ENCODE results near the gene COTL1. TPM values are rescaled to one million over a fixed set of nuclear protein-coding genes. Genes with fewer than 3 reads are reported as not detected.
"Not testable (repeated sequence)": the region's sequence is repeated elsewhere in the genome, so short reads cannot be mapped to it uniquely, and the experiment has no call there.

COTL1 gene
- total RNA-seq, 2 experiments from 2014 or later, result 837 to 887 TPM

DNA sequence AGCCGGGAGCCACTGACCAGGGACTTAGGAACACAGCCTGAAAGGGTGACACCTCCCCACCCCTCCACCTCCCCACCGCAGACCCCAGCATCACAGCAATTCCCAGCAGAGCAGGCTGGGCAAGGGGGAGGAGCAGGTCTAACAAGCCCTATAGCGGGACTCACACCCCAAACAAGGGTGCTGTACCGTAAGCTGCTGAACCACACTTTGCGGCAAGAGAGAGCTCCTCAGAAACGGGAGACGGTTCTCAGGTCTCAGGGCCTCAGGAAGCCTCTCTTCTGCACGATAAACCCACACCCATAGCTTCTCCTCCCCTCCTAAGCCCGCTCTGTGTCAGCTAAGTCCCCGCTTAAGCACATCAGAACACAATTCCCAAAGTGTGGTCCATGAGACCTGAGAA is 11.7 kb upstream of the COTL1 start:
- Mint-ChIP-seq H3K36me3 (ENCODE audit: low read depth) (no peaks in the 10 kb centered on the region), H3K4me1 (ENCODE audit: low read depth) (peaks cover 27% of the 10 kb centered on the region), H3K27me3 (ENCODE audit: low read depth) (peaks cover 33% of the 10 kb centered on the region), H3K4me3 (no peak overlapping the region), H3K9me3 (ENCODE audit: insufficient read depth) (no peaks in the 10 kb centered on the region), H3K27ac (no peak overlapping the region)
- ChIA-PET POLR2A (no interaction called here), CTCF (interaction anchor here (0.7 to 2.1 kb wide), 3 partner anchors 9 to 109 kb away, joined by 3 to 11 read pairs (median 6); no protein-coding TSS in a partner anchor)
- DNase-seq (no peak), ATAC-seq (peak; percentile 28)

DNA sequence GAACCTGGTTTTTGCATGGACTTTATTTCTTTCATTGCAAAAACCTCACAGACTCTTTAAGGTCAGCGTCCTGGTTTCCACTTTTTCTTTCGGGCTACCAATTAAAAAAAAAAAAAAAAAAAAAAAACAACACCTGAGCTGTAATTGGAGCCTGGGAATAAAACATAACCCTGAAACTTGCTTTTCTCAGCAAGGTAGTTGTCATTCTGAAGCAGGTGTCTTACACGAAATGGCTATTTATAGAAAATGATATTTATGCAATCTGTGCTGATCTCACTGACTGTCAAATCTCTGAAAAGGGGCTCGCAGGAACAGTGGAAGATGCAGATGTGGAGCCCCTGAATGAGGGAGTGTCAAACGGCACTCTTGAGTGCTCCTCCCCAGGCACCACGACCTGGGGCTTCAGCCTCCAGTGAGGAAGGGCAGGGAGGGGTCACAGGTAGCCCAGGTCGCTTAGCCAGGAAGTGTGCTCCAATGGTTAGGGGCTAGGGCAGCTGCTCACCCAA is 10.4 kb upstream of the COTL1 start:
- ATAC-seq, result no peak
- H3K27me3 Mint-ChIP-seq (ENCODE audit: low read depth), result peaks cover 33% of the 10 kb centered on the region

DNA sequence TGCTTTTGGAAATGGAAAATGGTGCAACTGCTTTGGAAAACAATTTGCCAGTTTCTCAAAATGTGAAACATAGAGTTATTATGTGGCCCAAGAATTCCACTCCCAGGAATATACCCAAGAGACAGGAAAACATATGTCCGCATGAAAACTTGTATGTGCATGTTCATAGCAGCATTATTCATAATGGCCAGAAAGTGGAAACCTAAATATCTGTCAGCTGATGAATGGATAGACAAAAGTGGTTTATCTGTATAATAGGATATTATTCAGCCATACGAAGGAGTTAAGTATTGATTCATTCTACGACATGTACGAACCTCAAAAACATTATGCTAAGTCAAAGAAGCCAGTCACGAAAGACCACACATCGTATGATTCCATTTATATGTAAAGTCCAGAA is 7.7 kb upstream of the COTL1 start:
- H3K36me3 Mint-ChIP-seq (ENCODE audit: low read depth), result no peaks in the 10 kb centered on the region
- ChIA-PET POLR2A (no interaction called here), CTCF (interaction anchor here (1.0 to 7.4 kb wide), 3 partner anchors 99 to 114 kb away, joined by 3 to 100 read pairs (median 3); no protein-coding TSS in a partner anchor)
- no peak overlapping the region for H3K4me3 Mint-ChIP-seq
- H3K27ac Mint-ChIP-seq, result no peak overlapping the region
- H3K27me3 Mint-ChIP-seq (ENCODE audit: low read depth), result peaks cover 23% of the 10 kb centered on the region
- ATAC-seq, result no peak
- no peak for DNase-seq
- H3K4me1 Mint-ChIP-seq (ENCODE audit: low read depth), result peaks cover 17% of the 10 kb centered on the region
- H3K9me3 Mint-ChIP-seq (ENCODE audit: insufficient read depth), result no peaks in the 10 kb centered on the region

More for the DNA sequence above, 10.4 kb upstream of the COTL1 start:
- Mint-ChIP-seq H3K4me3 (no peak overlapping the region), H3K36me3 (ENCODE audit: low read depth) (no peaks in the 10 kb centered on the region), H3K27ac (no peak overlapping the region), H3K4me1 (ENCODE audit: low read depth) (peaks cover 27% of the 10 kb centered on the region), H3K9me3 (ENCODE audit: insufficient read depth) (no peaks in the 10 kb centered on the region)
- no peak for DNase-seq
- ChIA-PET POLR2A (interaction anchor here (1.5 kb wide), 1 partner anchor 20 kb away, joined by 3 read pairs; the partner anchor contains the start of gene KLHL36), CTCF (interaction anchor here (1.6 to 2.1 kb wide), 2 partner anchors 9 to 98 kb away, joined by 5 to 11 read pairs; no protein-coding TSS in a partner anchor)

DNA sequence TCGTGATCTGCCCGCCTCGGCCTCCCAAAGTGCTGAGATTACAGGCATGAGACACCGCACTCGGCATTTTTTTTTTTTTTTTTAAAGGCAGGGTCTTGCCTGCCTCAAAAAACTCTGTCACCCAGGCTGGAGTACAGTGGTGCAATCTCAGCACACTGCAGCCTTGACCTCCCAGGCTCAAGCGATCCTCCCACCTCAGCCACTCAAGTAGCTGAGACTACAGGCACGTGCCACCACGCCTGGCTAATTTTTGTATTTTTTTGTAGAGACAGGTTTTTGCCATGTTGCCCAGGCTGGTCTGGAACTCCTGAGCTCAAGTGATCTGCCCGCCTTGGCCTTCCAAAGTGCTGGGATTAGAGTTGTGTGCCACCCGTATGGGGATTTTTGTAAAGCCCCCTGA is 3.0 kb upstream of the COTL1 start:
- POLR2A ChIA-PET, result interaction anchor here (0.8 to 1.3 kb wide), 3 partner anchors 26 to 101 kb away, joined by 3 to 4 read pairs (median 3); no protein-coding TSS in a partner anchor
- not testable (repeated sequence) for H3K9me3 Mint-ChIP-seq (ENCODE audit: insufficient read depth); H3K27ac Mint-ChIP-seq; ATAC-seq; H3K4me3 Mint-ChIP-seq; DNase-seq
- peaks cover 30% of the 10 kb centered on the region for H3K4me1 Mint-ChIP-seq (ENCODE audit: low read depth)
- H3K36me3 Mint-ChIP-seq (ENCODE audit: low read depth), result peaks cover 14% of the 10 kb centered on the region
- peaks cover 24% of the 10 kb centered on the region for H3K27me3 Mint-ChIP-seq (ENCODE audit: low read depth)
- CTCF ChIA-PET, result interaction anchor here (0.7 to 7.4 kb wide), 22 partner anchors 9 to 344 kb away, joined by 3 to 100 read pairs (median 7); no protein-coding TSS in a partner anchor

- peaks cover 10% of the 10 kb centered on the region for H3K27me3 Mint-ChIP-seq (ENCODE audit: low read depth)
- ChIA-PET POLR2A (interaction anchor here (0.6 to 4.4 kb wide), 6 partner anchors 13 to 567 kb away, joined by 3 to 35 read pairs (median 4); no protein-coding TSS in a partner anchor), CTCF (interaction anchor here (0.7 to 7.4 kb wide), 9 partner anchors 18 to 121 kb away, joined by 3 to 100 read pairs (median 4); no protein-coding TSS in a partner anchor)
- peaks cover 49% of the 10 kb centered on the region for H3K4me1 Mint-ChIP-seq (ENCODE audit: low read depth)
- DNase-seq (peak; percentile 21), ATAC-seq (no peak)
- no peaks in the 10 kb centered on the region for H3K9me3 Mint-ChIP-seq (ENCODE audit: insufficient read depth)
- H3K36me3 Mint-ChIP-seq (ENCODE audit: low read depth), result peaks cover 34% of the 10 kb centered on the region
- H3K4me3 Mint-ChIP-seq, result peak overlapping the region; percentile 32
- H3K27ac Mint-ChIP-seq, result no peak overlapping the region
Measured at GRCh38 chr16:84618581-84619460, 943 bp upstream of the COTL1 start.

DNA sequence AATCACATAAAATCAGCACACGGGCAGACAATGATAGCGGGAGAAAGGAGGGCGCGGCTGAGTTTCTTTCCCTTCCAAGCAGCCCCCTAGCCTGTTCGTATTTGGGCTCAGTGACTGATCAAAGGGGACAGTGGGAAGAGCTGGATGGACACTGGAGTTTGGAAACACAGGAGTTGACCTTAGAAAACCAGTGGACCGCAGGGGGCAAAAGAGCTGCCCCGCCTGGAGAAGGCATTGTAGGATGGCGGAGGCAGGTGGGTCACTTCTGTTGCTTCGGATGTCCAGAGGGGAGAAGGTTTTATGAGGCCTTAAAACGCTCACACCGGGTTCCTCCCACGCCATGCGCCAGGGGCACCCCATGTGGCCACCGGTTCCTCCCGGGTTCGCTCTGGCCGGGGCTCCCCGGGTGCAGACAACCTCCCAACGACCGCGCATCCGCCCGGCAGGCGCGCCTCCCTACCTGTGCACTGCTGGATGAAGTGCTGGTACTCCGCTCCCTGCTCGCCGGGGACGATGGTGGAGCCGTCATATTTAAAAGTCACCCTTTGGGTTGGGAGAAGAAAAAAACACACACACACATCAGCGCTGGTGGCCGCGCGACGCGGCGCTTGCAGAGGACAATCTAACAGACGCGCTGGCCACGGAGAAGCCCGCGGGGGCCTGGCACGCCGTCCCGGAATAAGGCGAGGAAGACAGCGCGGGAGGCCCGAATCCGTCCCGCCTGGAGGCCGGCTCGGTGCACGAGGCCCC is 662 bp downstream of the COTL1 start:
- DNase-seq (peak; percentile 70), ATAC-seq (peak; percentile 57)
- H3K27me3 Mint-ChIP-seq (ENCODE audit: low read depth), result peaks cover 6% of the 10 kb centered on the region
- peaks cover 46% of the 10 kb centered on the region for H3K36me3 Mint-ChIP-seq (ENCODE audit: low read depth)
- peaks cover 62% of the 10 kb centered on the region for H3K4me1 Mint-ChIP-seq (ENCODE audit: low read depth)
- peak overlapping the region; percentile 88 for H3K27ac Mint-ChIP-seq
- H3K9me3 Mint-ChIP-seq (ENCODE audit: insufficient read depth), result no peaks in the 10 kb centered on the region
- peak overlapping the region; percentile 98 for H3K4me3 Mint-ChIP-seq
- ChIA-PET POLR2A (interaction anchor here (0.8 to 4.4 kb wide), 9 partner anchors 11 to 110 kb away, joined by 3 to 35 read pairs (median 6); no protein-coding TSS in a partner anchor), CTCF (interaction anchor here (0.7 to 2.9 kb wide), 9 partner anchors 18 to 122 kb away, joined by 3 to 18 read pairs (median 4); no protein-coding TSS in a partner anchor)

DNA sequence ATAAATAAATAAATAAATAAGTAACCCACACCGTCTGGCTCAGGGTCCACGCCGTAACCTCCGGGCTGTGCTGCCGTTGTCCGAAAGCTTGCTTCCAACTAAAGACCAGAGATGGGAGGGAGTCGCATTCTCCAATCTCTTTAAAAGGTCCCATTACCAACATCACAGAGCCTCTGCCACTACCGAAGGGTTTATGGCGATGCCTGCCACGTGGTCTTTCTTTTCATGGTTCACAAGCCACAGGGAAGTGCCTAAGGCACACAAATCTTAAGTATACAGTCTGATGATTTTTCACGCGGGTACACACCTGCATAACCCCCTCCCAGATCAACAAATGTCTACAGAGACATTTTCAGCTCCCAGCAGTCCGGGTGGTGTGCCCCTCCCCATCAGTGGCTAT is 1.4 kb downstream of the COTL1 start:
- DNase-seq, result peak; percentile 51
- ChIA-PET CTCF (interaction anchor here (0.7 to 2.9 kb wide), 8 partner anchors 18 to 123 kb away, joined by 3 to 18 read pairs (median 4); no protein-coding TSS in a partner anchor), POLR2A (interaction anchor here (0.6 to 4.4 kb wide), 7 partner anchors 10 to 102 kb away, joined by 3 to 35 read pairs (median 8); no protein-coding TSS in a partner anchor)
- H3K27ac Mint-ChIP-seq, result peak overlapping the region; percentile 88
- ATAC-seq, result peak; percentile 10
- H3K36me3 Mint-ChIP-seq (ENCODE audit: low read depth), result peaks cover 53% of the 10 kb centered on the region
- H3K27me3 Mint-ChIP-seq (ENCODE audit: low read depth), result peaks cover 6% of the 10 kb centered on the region
- no peaks in the 10 kb centered on the region for H3K9me3 Mint-ChIP-seq (ENCODE audit: insufficient read depth)
- H3K4me1 Mint-ChIP-seq (ENCODE audit: low read depth), result peaks cover 63% of the 10 kb centered on the region
- peak overlapping the region; percentile 98 for H3K4me3 Mint-ChIP-seq

DNA sequence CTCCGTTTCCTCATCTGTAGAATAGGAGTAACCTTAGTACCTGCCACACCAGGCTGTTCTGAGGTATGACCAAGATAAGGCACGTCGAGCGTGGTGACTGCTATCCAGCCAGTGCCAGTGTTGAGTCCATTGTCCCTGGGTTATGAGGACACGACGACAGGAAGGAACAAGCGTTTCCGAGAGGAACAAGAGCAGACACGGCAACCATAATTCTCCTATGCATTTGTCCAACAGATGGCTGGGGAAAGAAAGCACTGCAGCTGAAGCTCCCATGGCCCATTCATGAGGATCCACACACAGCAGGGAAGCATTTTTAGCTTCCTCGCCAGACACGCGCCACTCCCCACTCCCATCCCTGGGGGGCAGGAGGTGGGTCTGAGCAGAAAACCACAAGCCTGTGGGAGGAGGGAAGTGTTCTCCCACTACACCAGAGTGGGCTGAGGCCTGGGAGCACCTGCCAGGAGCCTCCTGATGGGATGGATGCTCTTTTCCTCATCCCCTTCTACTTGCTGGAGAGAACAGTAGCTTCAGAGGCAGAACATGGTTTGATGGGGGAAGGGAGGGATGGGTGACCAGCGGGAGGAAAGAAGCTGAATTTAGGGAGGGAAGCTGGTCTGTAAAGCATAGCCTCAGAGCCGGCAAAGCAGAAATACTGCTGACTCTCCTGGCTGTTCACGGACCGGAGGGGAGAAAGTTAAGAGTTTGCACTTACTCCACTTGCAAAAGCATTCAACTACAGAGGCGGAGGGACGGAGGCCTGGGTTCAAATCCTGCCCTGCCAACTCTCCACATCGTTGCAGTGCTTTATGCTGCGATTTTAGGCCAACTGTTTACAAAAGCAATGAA is 2.7 kb downstream of the COTL1 start:
- DNase-seq (peak; percentile 28), ATAC-seq (no peak)
- Mint-ChIP-seq H3K27me3 (ENCODE audit: low read depth) (peaks cover 6% of the 10 kb centered on the region), H3K27ac (peak overlapping the region; percentile 75), H3K36me3 (ENCODE audit: low read depth) (peaks cover 66% of the 10 kb centered on the region), H3K9me3 (ENCODE audit: insufficient read depth) (no peaks in the 10 kb centered on the region), H3K4me3 (peak overlapping the region; percentile 98), H3K4me1 (ENCODE audit: low read depth) (peaks cover 73% of the 10 kb centered on the region)
- CTCF ChIA-PET, result interaction anchor here (0.7 to 2.9 kb wide), 5 partner anchors 16 to 111 kb away, joined by 3 to 18 read pairs (median 6); no protein-coding TSS in a partner anchor
- POLR2A ChIA-PET, result interaction anchor here (1.2 to 4.4 kb wide), 3 partner anchors 9 to 62 kb away, joined by 5 to 35 read pairs (median 10); no protein-coding TSS in a partner anchor

- H3K36me3 Mint-ChIP-seq (ENCODE audit: low read depth), result peaks cover 72% of the 10 kb centered on the region
- DNase-seq (peak; percentile 21), ATAC-seq (no peak)
- ChIA-PET CTCF (interaction anchor here (0.7 to 2.9 kb wide), 5 partner anchors 16 to 111 kb away, joined by 3 to 18 read pairs (median 6); no protein-coding TSS in a partner anchor), POLR2A (interaction anchor here (0.8 to 4.4 kb wide), 4 partner anchors 14 to 86 kb away, joined by 3 to 35 read pairs (median 4); no protein-coding TSS in a partner anchor)
- peaks cover 76% of the 10 kb centered on the region for H3K4me1 Mint-ChIP-seq (ENCODE audit: low read depth)
- H3K27me3 Mint-ChIP-seq (ENCODE audit: low read depth), result peaks cover 6% of the 10 kb centered on the region
- H3K27ac Mint-ChIP-seq, result peak overlapping the region; percentile 75
- H3K4me3 Mint-ChIP-seq, result peak overlapping the region; percentile 98
- H3K9me3 Mint-ChIP-seq (ENCODE audit: insufficient read depth), result no peaks in the 10 kb centered on the region
Measured at GRCh38 chr16:84614623-84614967, 3.3 kb downstream of the COTL1 start.

GRCh38 chr16:84614073-84614459 is 3.8 kb downstream of the COTL1 start:
- H3K36me3 Mint-ChIP-seq (ENCODE audit: low read depth), result peaks cover 77% of the 10 kb centered on the region
- no peak for DNase-seq
- H3K27ac Mint-ChIP-seq, result peak overlapping the region; percentile 75
- no peak for ATAC-seq
- no peaks in the 10 kb centered on the region for H3K9me3 Mint-ChIP-seq (ENCODE audit: insufficient read depth)
- POLR2A ChIA-PET, result interaction anchor here (0.8 to 1.1 kb wide), 2 partner anchors 61 to 86 kb away, joined by 3 to 4 read pairs; no protein-coding TSS in a partner anchor
- peaks cover 2% of the 10 kb centered on the region for H3K27me3 Mint-ChIP-seq (ENCODE audit: low read depth)
- CTCF ChIA-PET, result interaction anchor here (1.8 kb wide), 1 partner anchor 103 kb away, joined by 6 read pairs; no protein-coding TSS in a partner anchor
- peak overlapping the region; percentile 98 for H3K4me3 Mint-ChIP-seq
- H3K4me1 Mint-ChIP-seq (ENCODE audit: low read depth), result peaks cover 80% of the 10 kb centered on the region
